Activated naive CD8-positive, alpha-beta T cell (primary cell): ENCODE results near the gene ADAMTS13.
A peak's percentile ranks its signal among the peaks of the same experiment; 100 is the strongest.

ENCODE experiments used
- H3K27ac Mint-ChIP-seq: one replicate; pipeline ENCODE4 v1.8.0; 2021; ENCODE audit warnings: mixed read lengths
- H3K27me3 Mint-ChIP-seq: one replicate; pipeline ENCODE4 v1.8.0; 2021; ENCODE audit warnings: mixed read lengths
- H3K36me3 Mint-ChIP-seq: one replicate; pipeline ENCODE4 v1.8.0; 2021; ENCODE audit warnings: mixed read lengths
- H3K4me1 Mint-ChIP-seq: one replicate; pipeline ENCODE4 v1.8.0; 2021; ENCODE audit warnings: low read depth, mixed read lengths
- H3K4me3 Mint-ChIP-seq: one replicate; pipeline ENCODE4 v1.8.0; 2021; ENCODE audit warnings: mild to moderate bottlenecking, mixed read lengths
- H3K9me3 Mint-ChIP-seq: one replicate; pipeline ENCODE4 v1.8.0; 2021; ENCODE audit warnings: low read depth, mixed read lengths

The ADAMTS13 gene

GRCh38 chr9:133403766-133404453 is 18.3 kb upstream of the ADAMTS13 start:
- peaks cover 10% of the 10 kb centered on the region for H3K4me1 Mint-ChIP-seq
- no peak overlapping the region for H3K4me3 Mint-ChIP-seq
- no peaks in the 10 kb centered on the region for H3K27me3 Mint-ChIP-seq
- peaks cover 6% of the 10 kb centered on the region for H3K36me3 Mint-ChIP-seq
- H3K9me3 Mint-ChIP-seq = no peaks in the 10 kb centered on the region
- no peak overlapping the region for H3K27ac Mint-ChIP-seq

DNA sequence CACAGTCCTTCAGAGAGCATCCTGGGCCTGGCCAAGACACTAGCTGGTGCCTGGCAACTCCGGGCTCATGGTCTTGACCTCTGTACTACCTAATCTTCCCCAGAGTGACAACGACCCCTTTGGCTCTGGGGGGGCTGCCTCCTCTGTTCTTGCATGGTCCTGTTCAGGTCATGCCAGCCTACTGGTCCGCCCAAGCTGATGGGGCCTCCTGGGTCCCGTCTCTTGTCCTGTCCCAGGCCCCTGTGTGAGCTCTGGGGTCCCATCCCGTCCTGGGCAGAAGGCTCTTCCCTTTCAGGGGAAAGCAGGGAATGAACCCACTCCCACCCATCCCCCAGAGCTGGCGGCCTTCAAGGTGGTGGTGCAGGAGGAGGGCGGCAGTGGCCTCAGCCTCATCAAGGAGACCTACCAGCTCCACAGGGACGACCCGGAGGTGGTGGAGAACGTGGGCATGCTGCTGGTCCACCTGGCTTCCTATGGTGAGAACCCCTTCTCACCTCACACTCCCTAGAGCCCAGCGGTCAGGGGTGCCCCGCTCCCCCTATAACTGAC is 17.6 kb upstream of the ADAMTS13 start:
- Mint-ChIP-seq H3K4me3 (no peak overlapping the region), H3K9me3 (no peaks in the 10 kb centered on the region), H3K27me3 (no peaks in the 10 kb centered on the region), H3K4me1 (peaks cover 10% of the 10 kb centered on the region), H3K36me3 (peaks cover 6% of the 10 kb centered on the region), H3K27ac (no peak overlapping the region)

- no peaks in the 10 kb centered on the region for H3K27me3 Mint-ChIP-seq
- H3K4me3 Mint-ChIP-seq = no peak overlapping the region
- H3K27ac Mint-ChIP-seq = no peak overlapping the region
Measured at GRCh38 chr9:133405508-133406438, 16.4 kb upstream of the ADAMTS13 start.

DNA sequence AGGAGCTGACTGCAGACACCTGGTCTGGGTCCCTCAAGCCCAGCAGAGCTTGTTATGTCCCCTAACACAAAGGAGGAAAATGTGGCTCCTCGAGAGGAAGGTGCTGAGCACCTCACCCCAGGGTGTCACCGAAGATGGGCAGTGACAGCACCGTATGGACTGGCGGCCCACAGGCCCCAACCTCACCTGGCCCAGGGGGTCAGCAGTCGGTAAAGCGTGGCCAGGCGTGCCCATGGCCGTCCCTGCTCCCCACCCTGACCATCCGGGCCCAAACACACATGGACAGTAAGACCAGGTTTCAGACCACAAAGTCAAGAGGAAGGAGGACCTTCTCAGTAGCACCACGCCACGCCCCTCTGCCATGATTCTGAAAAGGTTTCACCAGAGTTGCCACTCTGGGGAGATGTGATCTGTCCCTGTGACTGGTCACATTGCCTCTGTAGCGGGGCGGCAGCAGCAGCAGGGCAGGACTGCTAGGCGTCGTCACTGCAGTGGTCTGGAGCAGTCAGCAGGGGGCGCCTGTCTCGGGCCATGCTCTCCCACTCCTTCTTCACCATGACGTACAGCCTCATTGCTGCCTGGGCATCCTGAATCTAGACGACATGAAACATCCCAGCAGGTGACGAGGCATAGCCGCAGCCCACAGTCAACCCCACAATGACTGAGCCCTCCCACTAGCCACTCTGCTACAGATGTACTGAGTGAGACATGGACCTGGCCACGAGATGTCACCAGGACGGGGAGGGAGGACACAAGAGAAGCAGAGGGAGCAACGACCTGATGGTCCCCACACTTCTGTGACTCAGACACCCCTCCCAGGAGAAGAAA is 15.5 kb upstream of the ADAMTS13 start:
- H3K27me3 Mint-ChIP-seq = no peaks in the 10 kb centered on the region
- H3K9me3 Mint-ChIP-seq = no peaks in the 10 kb centered on the region
- peaks cover 10% of the 10 kb centered on the region for H3K4me1 Mint-ChIP-seq
- H3K27ac Mint-ChIP-seq = peak overlapping the region; percentile 46
- no peak overlapping the region for H3K4me3 Mint-ChIP-seq
- H3K36me3 Mint-ChIP-seq = peaks cover 6% of the 10 kb centered on the region

More at GRCh38 chr9:133405508-133406438, 16.4 kb upstream of the ADAMTS13 start:
- Mint-ChIP-seq H3K36me3 (peaks cover 6% of the 10 kb centered on the region), H3K4me1 (peaks cover 10% of the 10 kb centered on the region), H3K9me3 (no peaks in the 10 kb centered on the region)

GRCh38 chr9:133408042-133408441 is 14.1 kb upstream of the ADAMTS13 start:
- peaks cover 6% of the 10 kb centered on the region for H3K36me3 Mint-ChIP-seq
- peaks cover 10% of the 10 kb centered on the region for H3K4me1 Mint-ChIP-seq
- H3K27ac Mint-ChIP-seq = no peak overlapping the region
- H3K4me3 Mint-ChIP-seq = no peak overlapping the region
- H3K9me3 Mint-ChIP-seq = no peaks in the 10 kb centered on the region
- no peaks in the 10 kb centered on the region for H3K27me3 Mint-ChIP-seq

GRCh38 chr9:133415170-133415569 is 7.0 kb upstream of the ADAMTS13 start:
- Mint-ChIP-seq H3K9me3 (no peaks in the 10 kb centered on the region), H3K4me1 (peaks cover 46% of the 10 kb centered on the region), H3K27me3 (no peaks in the 10 kb centered on the region), H3K27ac (peak overlapping the region; percentile 54), H3K4me3 (peak overlapping the region; percentile 89), H3K36me3 (peaks cover 2% of the 10 kb centered on the region)

DNA sequence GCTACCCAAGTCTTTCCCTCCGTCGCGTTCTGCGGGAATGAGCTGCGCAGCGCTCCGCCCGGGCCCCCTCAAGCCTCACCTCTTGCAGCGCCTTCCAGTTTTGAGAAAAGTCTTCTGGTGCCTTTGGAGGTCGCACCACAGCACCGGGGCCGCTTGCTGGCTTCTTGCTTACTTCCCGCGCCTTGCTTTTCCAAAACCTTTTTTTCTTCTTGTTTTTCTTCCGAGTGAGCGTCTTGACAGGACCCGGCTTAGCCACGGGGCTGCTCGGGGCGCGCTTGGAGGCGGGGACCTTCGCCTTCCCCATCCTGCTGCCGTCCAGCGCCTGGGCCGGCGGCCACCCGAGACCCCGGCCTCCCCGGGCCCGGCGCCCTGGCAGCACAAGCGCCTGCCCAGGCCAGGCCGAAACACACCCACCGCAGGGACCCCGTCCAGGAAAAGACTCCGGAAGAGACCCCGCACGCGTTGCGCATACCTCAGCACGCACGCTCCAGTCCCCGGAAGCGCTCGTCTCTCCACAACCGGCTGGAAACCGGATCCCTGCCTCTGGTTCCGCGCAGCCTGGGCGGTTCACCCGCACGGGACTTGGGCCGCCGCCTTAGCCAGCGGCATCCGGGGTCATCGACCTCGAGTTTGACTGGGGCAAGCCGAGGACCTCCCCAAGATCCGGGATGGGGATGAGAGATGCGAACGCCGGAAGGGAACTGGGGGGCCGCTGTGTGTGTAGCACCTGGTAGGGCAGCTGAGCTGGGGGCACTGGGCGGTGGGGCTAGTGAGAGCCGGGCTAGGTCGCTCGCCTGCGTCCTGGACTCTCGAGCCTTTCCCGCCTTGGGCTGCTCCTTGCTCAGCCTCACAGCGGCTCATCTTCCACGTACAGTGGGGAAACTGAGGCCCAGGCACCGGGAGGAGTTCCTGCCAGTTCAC is 4.4 kb upstream of the ADAMTS13 start, which contains the start of gene REXO4:
Gene REXO4, minus strand, starts transcription at position 470 of the 921 bp plus-strand sequence. Its CDS starts 166 bp downstream, at position 304.
- Mint-ChIP-seq H3K4me1 (peaks cover 56% of the 10 kb centered on the region), H3K9me3 (no peaks in the 10 kb centered on the region), H3K27me3 (no peaks in the 10 kb centered on the region), H3K27ac (peak within 1 kb of the TSS; percentile 90), H3K4me3 (peak within 1 kb of the TSS; percentile 89), H3K36me3 (peaks cover 2% of the 10 kb centered on the region)

DNA sequence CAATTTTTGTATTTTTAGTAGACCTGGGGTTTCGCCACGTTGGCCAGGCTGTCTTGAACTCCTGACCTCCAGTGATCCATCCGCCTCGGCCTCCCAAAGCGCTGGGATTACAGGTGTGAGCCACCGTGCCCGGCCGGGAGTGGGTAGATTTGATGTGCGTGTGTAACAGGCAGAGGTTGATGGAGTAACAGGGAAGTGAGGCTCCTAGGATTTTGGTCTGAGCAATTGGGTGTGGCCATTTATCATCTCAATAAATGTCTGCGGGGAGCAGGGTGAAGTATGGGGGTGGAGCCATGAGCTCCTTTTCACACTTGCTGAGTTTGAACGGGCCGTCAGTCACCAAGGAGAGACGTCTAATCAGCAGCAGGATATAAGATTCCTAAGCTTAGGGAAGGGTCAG is 3.2 kb upstream of the ADAMTS13 start:
- Mint-ChIP-seq H3K36me3 (peaks cover 2% of the 10 kb centered on the region), H3K27me3 (no peaks in the 10 kb centered on the region), H3K9me3 (no peaks in the 10 kb centered on the region), H3K27ac (peak overlapping the region; percentile 90), H3K4me3 (peak overlapping the region; percentile 89), H3K4me1 (peaks cover 48% of the 10 kb centered on the region)

- H3K27ac Mint-ChIP-seq = peak overlapping the region; percentile 61
- H3K4me3 Mint-ChIP-seq = peak overlapping the region; percentile 22
- no peaks in the 10 kb centered on the region for H3K27me3 Mint-ChIP-seq
- peaks cover 2% of the 10 kb centered on the region for H3K36me3 Mint-ChIP-seq
- peaks cover 35% of the 10 kb centered on the region for H3K4me1 Mint-ChIP-seq
- no peaks in the 10 kb centered on the region for H3K9me3 Mint-ChIP-seq
Measured at GRCh38 chr9:133420392-133420827, 1.8 kb upstream of the ADAMTS13 start.

GRCh38 chr9:133423216-133423615 is 1.0 kb downstream of the ADAMTS13 start:
- no peak overlapping the region for H3K27ac Mint-ChIP-seq
- no peaks in the 10 kb centered on the region for H3K9me3 Mint-ChIP-seq
- no peaks in the 10 kb centered on the region for H3K36me3 Mint-ChIP-seq
- no peak overlapping the region for H3K4me3 Mint-ChIP-seq
- H3K4me1 Mint-ChIP-seq = peaks cover 23% of the 10 kb centered on the region
- peaks cover 13% of the 10 kb centered on the region for H3K27me3 Mint-ChIP-seq

GRCh38 chr9:133424187-133424586 is 2.0 kb downstream of the ADAMTS13 start:
- H3K4me1 Mint-ChIP-seq = peaks cover 15% of the 10 kb centered on the region
- no peaks in the 10 kb centered on the region for H3K9me3 Mint-ChIP-seq
- H3K36me3 Mint-ChIP-seq = no peaks in the 10 kb centered on the region
- H3K4me3 Mint-ChIP-seq = no peak overlapping the region
- peaks cover 13% of the 10 kb centered on the region for H3K27me3 Mint-ChIP-seq
- H3K27ac Mint-ChIP-seq = no peak overlapping the region

DNA sequence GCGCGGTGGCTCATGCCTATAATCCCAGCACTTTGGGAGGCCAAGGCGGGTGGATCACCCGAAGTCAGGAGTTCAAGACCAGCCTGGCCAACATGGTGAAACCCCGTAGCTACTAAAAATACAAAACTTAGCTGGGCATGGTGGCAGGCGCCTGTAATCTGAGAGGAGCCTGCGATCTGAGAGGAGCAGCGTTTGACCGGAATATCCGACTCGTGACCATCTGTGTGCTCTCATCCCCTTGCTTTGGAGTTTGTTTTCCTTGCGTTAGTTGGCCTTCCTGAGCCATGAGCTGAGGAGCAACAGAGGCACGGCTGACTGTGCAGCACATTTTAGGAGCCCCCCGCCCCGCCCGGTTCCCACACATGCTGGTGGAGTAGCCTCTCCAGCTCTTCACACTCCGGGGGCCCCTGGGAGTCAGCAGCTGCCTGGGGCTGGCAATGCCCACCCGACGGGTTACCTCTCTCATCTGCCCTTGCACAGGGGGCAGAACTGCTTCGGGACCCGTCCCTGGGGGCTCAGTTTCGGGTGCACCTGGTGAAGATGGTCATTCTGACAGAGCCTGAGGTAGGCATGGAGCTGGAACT is 3.0 kb downstream of the ADAMTS13 start:
- Mint-ChIP-seq H3K9me3 (no peaks in the 10 kb centered on the region), H3K4me1 (peaks cover 13% of the 10 kb centered on the region), H3K27me3 (peaks cover 14% of the 10 kb centered on the region), H3K4me3 (no peak overlapping the region), H3K27ac (no peak overlapping the region), H3K36me3 (no peaks in the 10 kb centered on the region)

- H3K4me3 Mint-ChIP-seq = no peak overlapping the region
- peaks cover 15% of the 10 kb centered on the region for H3K27me3 Mint-ChIP-seq
- no peaks in the 10 kb centered on the region for H3K9me3 Mint-ChIP-seq
- H3K4me1 Mint-ChIP-seq = peaks cover 11% of the 10 kb centered on the region
- no peak overlapping the region for H3K27ac Mint-ChIP-seq
- no peaks in the 10 kb centered on the region for H3K36me3 Mint-ChIP-seq
Measured at GRCh38 chr9:133426011-133426410, 3.8 kb downstream of the ADAMTS13 start.
